GM19468 (cell line): ENCODE results near the gene HDAC10.
A peak's percentile ranks its signal among the peaks of the same experiment; 100 is the strongest.

Source experiments
- ATAC-seq: cut with Tn5 transposase; IDR thresholded peaks from one replicate; pipeline ENCODE4 v1.9.1; 2021; ENCODE audit warnings: mild to moderate bottlenecking, moderate library complexity, moderate number of reproducible peaks; ENCODE audit not compliant: unreplicated experiment; ENCODE audit errors: extremely low read depth

HDAC10 gene

GRCh38 chr22:50245214-50246072 lies 5.6 kb downstream of the HDAC10 start:
- ATAC-seq, result no peak

- peak; percentile 42 for ATAC-seq
Measured at GRCh38 chr22:50244420-50245213, 6.4 kb downstream of the HDAC10 start, which contains the start of gene TUBGCP6. TUBGCP6 (minus strand) TSS chr22:50245023; CDS start chr22:50244459, 564 bp downstream.

- no peak for ATAC-seq
Measured at GRCh38 chr22:50243685-50244419, 7.2 kb downstream of the HDAC10 start.

DNA sequence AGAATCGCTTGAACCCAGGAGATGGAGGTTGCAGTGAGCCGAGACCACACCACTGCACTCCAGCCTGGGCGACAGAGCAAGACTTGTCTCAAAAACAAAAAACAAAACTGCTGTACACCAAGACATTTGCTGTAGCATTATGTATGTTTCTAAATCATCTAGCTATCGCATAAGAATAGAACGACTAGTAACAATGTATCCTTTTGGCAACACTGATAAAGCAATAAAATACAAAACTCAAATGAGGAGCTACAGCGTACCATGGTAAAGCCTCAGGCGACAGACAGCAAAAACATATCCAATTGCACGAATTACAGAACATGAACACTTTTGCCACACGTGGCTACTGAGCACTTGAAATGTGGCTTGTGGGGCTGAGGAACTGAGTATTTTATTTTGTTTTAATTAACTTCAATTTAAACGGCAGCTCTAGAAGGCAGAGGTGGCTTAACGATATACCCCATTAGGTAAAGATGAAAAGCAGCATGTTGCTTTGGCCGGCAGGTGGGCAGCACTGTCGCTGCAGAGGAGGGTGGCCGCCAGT lies 8.6 kb downstream of the HDAC10 start:
- ATAC-seq, result no peak

- ATAC-seq, result no peak
Measured at GRCh38 chr22:50238755-50239154, 12.3 kb downstream of the HDAC10 start.

GRCh38 chr22:50236731-50237409 lies 14.2 kb downstream of the HDAC10 start:
- ATAC-seq, result no peak

- ATAC-seq, result no peak
Measured at GRCh38 chr22:50233223-50233622, 17.8 kb downstream of the HDAC10 start.

- ATAC-seq, result no peak
Measured at GRCh38 chr22:50232481-50233151, 18.4 kb downstream of the HDAC10 start.

GRCh38 chr22:50229370-50229769 lies 21.7 kb downstream of the HDAC10 start:
- ATAC-seq, result no peak

- no peak for ATAC-seq
Measured at GRCh38 chr22:50228366-50228765, 22.7 kb downstream of the HDAC10 start.

- no peak for ATAC-seq
Measured at GRCh38 chr22:50227579-50228215, 23.4 kb downstream of the HDAC10 start.

DNA sequence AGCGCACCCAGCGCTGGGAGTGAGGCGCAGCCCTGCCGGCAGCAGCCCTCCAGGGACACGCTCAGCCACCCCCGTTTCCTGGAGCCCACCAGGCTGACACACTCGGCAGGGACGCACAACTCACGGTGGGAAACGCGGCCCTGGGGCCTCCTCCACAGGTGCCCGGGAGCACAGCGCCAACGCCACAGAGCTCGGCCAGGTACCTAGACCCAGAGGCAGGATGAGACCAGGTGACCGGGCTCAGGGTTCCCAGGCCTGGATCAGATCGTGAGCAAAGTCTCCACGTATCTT lies 24.2 kb downstream of the HDAC10 start:
- no peak for ATAC-seq

GRCh38 chr22:50226063-50226874 lies 24.8 kb downstream of the HDAC10 start:
- ATAC-seq, result no peak

- no peak for ATAC-seq
Measured at GRCh38 chr22:50225200-50225969, 25.7 kb downstream of the HDAC10 start.

- no peak for ATAC-seq
Measured at GRCh38 chr22:50224071-50224470, 27.0 kb downstream of the HDAC10 start.

DNA sequence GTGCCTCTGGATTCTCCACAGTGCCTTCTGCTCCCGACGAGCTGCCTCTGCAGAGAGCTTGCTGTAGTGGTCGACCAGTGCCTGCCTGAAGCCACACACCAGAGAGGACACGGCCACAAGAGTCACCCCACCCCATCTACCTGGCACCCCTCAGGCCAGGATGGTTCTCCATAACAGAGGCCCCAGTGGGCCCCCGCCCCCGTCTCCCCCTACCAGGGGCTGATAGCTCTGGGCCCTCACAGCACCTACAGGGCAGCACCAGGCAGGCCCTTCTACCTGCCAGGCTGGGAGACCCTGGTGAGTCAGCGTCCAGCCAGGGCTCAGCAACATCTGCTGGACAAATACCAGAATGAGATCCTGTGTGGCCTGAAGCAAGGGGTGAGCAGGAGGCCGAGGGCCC lies 28.6 kb downstream of the HDAC10 start:
- ATAC-seq, result no peak
